ENCODE measurements around the gene XIRP2. TPM values are rescaled to one million over a fixed set of nuclear protein-coding genes. Genes with fewer than 3 reads are reported as not detected.

Gene XIRP2
- total and polyA plus RNA-seq, 2 of the 8 experiments (the other 6 are each of a cell fraction or from before 2014, with no cell fraction given), result 0.11 TPM; not detected in 1

- Histone ChIP-seq H2BK20ac (ENCODE audit: low read length) (no peak overlapping the region), H2BK5ac (ENCODE audit: low read depth, low read length) (no peak overlapping the region), H2BK120ac (replicated peaks; ENCODE audit: low read depth, low read length) (no peak overlapping the region), H4K5ac (ENCODE audit: insufficient read length, low read depth, low read length) (no peak overlapping the region), H3K79me2 (ENCODE audit: control insufficient read depth in 1 of 2, insufficient read depth in 2 of 2, low read length in 2 of 2) (no peaks in the 10 kb centered on the region), H3K4me1 (replicated peaks in 1 of 4; ENCODE audit: control insufficient read depth in 3 of 4, insufficient read depth in 4 of 4, low read length in 3 of 4) (no peaks in the 10 kb centered on the region), H3K23me2 (ENCODE audit: low read depth, low read length) (no peaks in the 10 kb centered on the region), H3K18ac (ENCODE audit: extremely low read depth, low read length) (no peak overlapping the region), H3K9me3 (ENCODE audit: insufficient read depth in 2 of 2, low read depth in 1 of 2, low read length in 1 of 2) (no peaks in the 10 kb centered on the region), H2BK15ac (ENCODE audit: low read length) (no peak overlapping the region), H3K4ac (replicated peaks; ENCODE audit: insufficient read length, low read depth, low read length) (no peak overlapping the region), H3K14ac (ENCODE audit: insufficient read length) (no peak overlapping the region), H3K23ac (ENCODE audit: insufficient read length) (no peak overlapping the region), H3K27me3 (replicated peaks in 1 of 4; ENCODE audit: control insufficient read depth in 3 of 4, extremely low read depth in 1 of 4, insufficient read depth in 3 of 4, low read length in 3 of 4) (no peaks in the 10 kb centered on the region), H3K56ac (replicated peaks; ENCODE audit: insufficient read length, low read depth, low read length) (no peak overlapping the region), H3K9ac (replicated peaks in 1 of 4; ENCODE audit: extremely low read depth in 1 of 4, low read depth in 3 of 4, low read length in 3 of 4) (no peak overlapping the region), H4K8ac (ENCODE audit: extremely low read depth, insufficient read depth, low read length) (no peak overlapping the region), H3K27ac (ENCODE audit: low read depth, low read length) (no peak overlapping the region), H2AK5ac (ENCODE audit: low read depth, low read length) (no peak overlapping the region), H3K4me3 (ENCODE audit: extremely low read depth in 1 of 4, insufficient read depth in 2 of 4, low read depth in 3 of 4, low read length in 4 of 4) (no peak overlapping the region), H3K4me2 (ENCODE audit: insufficient read depth in 1 of 2, low read depth in 2 of 2, low read length in 2 of 2) (no peak overlapping the region), H2BK12ac (ENCODE audit: low read depth, low read length) (no peak overlapping the region), H3K79me1 (ENCODE audit: low read depth, low read length) (no peaks in the 10 kb centered on the region), H2AFZ (ENCODE audit: low read length) (no peak overlapping the region), H4K91ac (replicated peaks; ENCODE audit: insufficient read length, low read length) (no peak overlapping the region), H4K20me1 (replicated peaks in 1 of 2; ENCODE audit: control insufficient read depth in 1 of 2, insufficient read depth in 2 of 2, low read length in 2 of 2) (no peaks in the 10 kb centered on the region), H3K36me3 (ENCODE audit: control insufficient read depth in 2 of 4, insufficient read depth in 4 of 4, low read length in 3 of 4) (no peaks in the 10 kb centered on the region)
- TF ChIP-seq CHD1 (IDR thresholded peaks at IDR 0.05; ENCODE audit: low read depth, low read length) (no peak), CEBPB (IDR thresholded peaks at IDR 0.05; ENCODE audit: low read depth, low read length) (no peak), SP2 (IDR thresholded peaks at IDR 0.05; ENCODE audit: low read length) (no peak), MAFK (IDR thresholded peaks at IDR 0.05; ENCODE audit: low read depth, low read length) (no peak), RFX5 (IDR thresholded peaks at IDR 0.05; ENCODE audit: borderline replicate concordance, low read depth, low read length) (no peak)
- POLR2A ChIA-PET (ENCODE audit: partially characterized antibody), result no interaction called here
- FAIRE-seq (no peak), DNase-seq (ENCODE audit: low read depth in 1 of 2, low spot score in 2 of 2) (no peak)
- 72% methylated on average over 1 of the region's 1 CpG; no CpG with 5 or more reads in 1 of the 2 experiments for WGBS, 2 experiments (ENCODE audit: extremely low coverage in 1 of 2, insufficient coverage in 1 of 2, insufficient read length in 1 of 2, insufficient replicate concordance in 2 of 2, low coverage in 1 of 2, low lambda C conversion rate in 2 of 2, missing lambda C conversion rate in 1 of 2)
- CTCF ChIA-PET (ENCODE audit: partially characterized antibody), result no interaction called here
Measured at GRCh38 chr2:167052825-167053224, 164.5 kb downstream of the XIRP2 start.

Data from H1 (cell line).